GM19238 (cell line): ENCODE measurements around the gene LDLRAD4.
"Not testable (repeated sequence)": the region's sequence is repeated elsewhere in the genome, so short reads cannot be mapped to it uniquely, and the experiment has no call there.

Experiments
- DNase-seq: peaks from one replicate; pipeline ENCODE4 v3.0.0; 2011; ENCODE audit warnings: low spot score; ENCODE audit not compliant: insufficient read length

LDLRAD4 gene

DNA sequence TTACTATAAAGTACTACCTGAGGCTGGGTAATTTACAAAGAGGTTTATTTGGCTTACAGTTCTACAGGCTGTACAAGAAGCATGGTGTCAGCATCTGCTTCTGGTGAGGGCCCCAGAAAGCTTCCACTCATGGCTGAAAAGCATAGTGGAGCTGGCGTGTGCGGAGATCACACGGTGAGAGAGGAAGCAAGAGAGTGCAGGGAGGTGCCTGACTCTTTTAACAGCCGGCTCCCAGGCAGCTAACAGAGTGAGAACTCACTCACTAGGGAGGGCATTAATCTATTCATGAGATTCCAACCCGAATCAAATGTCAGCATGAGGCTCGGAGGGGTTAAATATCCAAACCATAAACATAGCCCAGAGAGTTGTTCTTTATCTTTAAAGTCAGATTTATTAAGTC, 117.3 kb downstream of the LDLRAD4 start:
- no peak for DNase-seq

DNA sequence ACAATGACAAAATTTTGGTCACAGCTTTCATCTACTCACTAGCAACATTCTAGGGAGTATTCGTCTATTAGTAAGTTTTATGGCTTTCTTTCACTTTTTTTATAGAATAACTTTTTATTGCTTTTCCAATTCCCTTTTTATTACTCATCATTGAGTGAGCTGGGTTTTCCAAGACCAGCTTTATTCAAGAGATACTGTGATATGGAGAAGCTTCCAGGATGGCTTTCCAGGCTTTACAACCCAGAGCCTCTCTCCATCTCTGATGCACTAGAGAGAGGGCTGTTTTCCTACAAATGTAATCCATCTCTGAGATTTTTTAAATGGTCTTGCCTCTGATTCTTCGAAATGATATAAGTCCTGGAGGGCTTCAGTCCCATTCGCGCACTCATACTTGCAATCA, 118.3 kb downstream of the LDLRAD4 start:
- no peak for DNase-seq

DNA sequence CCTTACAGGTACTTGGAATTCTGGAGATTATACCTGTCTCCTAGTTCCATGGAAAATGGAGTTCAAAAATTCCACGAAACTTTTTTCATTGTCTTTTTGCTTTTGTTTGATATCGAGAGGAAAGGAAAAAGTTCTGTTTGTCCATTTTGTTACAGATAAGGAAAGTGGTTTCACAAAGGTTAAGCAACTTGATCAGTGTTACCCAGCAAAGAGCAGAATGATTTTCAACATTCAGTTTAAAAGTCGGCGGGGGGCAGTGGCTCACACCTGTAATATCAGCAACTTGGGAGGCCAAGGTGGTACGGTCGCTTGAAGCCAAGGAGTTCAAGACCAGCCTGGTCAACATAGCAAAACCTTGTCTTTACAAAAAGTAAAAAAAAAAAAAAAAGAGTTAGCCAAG, 118.8 kb downstream of the LDLRAD4 start:
- DNase-seq, result no peak

DNA sequence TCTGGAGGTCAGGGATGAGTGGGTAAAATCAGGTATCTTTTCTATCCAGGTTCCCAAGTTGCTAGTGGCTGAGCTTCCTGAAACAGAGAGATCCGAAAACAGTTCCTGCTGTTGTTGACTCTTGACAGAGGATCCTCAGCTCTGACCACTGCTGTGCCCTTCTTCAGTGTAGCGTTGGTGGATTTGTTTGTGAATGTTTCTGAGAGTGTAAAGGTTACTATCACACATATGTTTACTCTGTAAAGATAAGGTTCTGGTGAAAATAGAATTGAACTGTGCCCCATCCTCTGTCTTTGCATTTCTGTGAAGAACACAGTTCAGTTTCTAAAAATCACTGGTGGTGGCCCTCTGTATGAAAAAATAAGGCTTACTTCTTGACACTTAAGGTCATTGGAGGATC, 119.8 kb downstream of the LDLRAD4 start:
- DNase-seq, result no peak

DNA sequence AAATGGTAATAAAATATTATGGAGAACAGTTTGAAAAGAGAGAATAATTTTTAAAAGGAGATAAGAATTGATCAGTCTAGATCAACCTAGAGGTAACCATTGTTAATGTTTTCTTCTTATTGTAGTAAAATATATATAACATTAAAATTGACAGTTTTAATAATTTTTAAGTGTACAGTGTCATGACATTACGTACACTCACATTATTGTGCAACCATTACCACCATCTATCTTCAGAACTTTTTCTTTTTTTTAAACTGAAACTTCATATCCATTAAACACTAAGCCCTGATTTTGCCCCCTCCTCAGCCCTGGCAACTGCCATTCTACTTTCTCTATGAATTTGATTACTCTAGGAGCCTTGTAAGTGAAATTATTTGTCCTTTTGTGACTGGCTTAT, 121.1 kb downstream of the LDLRAD4 start:
- DNase-seq, result no peak

DNA sequence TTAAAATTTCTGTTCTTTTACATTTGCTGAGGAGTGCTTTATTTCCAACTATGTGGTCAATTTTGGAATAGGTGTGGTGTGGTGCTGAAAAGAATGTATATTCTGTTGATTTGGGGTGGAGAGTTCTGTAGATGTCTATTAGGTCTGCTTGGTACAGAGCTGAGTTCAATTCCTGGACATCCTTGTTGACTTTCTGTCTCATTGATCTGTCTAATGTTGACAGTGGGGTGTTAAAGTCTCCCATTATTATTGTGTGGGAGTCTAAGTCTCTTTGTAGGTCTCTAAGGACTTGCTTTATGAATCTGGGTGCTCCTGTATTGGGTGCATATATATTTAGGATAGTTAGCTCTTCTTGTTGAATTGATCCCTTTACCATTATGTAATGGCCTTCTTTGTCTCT, 127.9 kb downstream of the LDLRAD4 start:
- not testable (repeated sequence) for DNase-seq

DNA sequence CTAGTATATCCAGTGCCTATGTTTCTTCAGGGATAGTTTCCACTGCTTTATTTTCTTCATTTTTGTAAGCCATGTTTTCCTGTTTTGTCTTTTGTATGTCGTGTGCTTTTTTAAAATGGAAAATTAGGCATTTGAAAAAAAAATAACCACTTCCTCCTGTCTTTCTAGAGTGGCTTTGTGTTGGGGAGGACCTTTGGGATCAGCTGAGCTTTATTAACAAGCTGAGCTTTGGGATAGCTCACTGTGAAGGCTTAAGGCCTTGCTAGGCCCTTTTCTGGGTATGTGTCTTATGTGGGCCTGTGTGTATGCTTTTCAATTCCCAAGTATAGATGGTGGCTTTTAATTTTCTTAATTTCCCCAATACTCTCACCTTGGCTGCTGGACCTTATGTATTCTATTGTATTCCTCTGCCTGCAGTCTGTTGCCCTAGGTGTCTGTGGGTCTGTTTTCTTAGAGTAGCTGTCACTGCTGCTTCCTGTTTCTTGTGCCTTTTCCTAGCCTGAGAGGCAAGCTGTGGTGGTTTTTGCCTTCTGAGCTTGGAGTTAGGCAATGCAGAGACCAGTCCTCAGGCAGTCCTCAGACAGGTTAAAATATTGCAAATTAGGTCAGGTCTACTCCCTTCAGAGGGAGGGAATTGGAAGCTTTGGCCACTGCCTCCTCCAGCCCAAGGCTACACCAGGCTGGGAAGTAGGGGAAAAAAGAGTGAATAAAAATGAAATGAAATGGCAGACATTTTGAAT, 134.7 kb downstream of the LDLRAD4 start:
- no peak for DNase-seq

DNA sequence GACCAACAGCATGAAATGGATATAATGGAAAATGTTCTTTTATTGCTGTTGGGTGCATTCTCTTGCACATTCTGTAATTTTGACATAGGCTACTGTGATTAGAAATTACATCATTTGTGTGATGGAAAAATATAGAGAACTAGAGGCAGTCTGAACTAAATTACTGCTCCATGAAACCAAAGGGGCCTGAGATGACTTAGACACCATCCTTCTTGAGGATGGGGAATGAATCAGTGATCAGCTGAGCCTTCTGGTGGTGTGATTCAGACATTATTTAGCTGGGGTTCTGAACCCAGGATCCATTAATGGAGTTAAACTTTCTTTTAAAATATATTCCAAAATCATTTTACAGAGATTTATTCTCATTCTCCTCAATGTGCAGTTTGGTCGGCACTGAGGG, 135.8 kb downstream of the LDLRAD4 start:
- no peak for DNase-seq

DNA sequence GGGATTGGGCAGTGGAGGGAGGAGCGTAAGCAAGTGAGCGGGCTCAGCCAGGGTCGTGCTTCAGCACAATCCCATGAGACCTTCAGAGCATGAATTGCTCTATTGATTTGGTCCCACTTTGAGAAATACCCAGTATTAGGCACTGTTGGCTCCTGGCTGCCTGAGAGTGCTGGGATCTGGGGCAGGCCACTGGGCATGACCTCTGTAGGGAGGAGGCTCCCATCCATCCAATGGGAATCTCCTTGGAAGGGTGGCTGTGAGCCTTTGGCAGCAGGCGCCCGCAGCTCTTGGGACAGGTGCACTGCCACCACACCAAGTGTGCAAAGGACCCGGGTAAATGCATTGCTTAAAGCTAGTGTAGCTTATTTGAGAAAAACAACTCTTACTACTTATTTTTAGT, 137.5 kb downstream of the LDLRAD4 start:
- no peak for DNase-seq

DNA sequence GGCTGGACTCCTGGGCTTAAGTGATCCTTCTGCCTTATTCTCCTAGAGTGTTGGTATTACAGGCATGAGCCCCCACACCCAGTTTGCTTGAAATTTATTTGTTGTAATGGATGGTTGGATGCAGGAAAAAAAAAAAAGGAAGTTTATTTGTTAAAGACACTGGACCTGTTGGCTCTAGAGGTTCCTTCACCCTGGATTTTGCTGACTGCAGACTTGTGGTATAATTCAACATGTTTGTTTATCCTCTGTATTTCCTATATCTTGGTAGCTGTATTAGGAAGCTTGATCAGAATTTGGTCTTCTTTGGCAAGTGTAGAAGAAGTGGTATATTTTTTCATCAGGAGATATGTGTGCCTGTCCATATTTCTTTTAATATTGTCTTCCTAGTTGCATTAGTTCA, 138.7 kb downstream of the LDLRAD4 start:
- no peak for DNase-seq

DNA sequence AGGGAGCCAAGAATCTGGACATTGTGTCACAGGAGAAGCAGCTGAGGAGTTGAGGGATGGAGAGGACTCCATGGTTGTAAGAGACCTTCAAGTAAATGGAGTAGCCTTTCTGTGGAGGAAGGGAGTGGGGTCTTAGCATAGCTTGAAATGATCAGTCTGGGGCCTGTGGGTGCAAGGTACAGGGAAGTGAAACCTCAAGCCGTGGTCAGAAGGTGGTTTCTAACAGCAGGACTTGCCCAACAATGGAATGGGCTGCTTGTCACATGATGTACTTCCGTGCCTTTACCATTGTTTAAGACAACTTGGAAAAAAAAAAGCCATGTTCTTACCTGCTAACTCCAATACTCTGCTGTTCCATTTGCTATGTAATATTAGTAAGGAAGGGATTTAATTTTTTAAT, 140.7 kb downstream of the LDLRAD4 start:
- DNase-seq, result no peak

DNA sequence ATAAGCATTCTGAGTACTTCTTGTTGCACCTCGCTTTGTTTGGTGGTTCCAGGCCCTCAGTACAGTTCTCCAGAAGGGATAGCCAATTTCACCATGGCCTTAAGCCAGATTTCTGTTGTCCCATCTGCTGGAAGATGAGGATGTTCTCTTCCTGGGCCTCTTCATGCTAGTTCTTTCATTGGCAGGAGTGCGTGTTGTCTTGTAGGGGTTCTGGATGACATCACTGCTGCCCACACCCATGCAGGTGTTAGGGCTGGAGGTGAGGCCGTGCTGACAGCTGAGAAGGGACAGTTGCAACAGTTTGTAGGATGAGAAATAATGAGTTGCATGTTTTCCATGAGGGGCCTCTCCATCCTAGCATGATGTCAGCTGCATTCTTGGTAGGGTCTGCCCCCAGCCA, 142.9 kb downstream of the LDLRAD4 start:
- no peak for DNase-seq

DNA sequence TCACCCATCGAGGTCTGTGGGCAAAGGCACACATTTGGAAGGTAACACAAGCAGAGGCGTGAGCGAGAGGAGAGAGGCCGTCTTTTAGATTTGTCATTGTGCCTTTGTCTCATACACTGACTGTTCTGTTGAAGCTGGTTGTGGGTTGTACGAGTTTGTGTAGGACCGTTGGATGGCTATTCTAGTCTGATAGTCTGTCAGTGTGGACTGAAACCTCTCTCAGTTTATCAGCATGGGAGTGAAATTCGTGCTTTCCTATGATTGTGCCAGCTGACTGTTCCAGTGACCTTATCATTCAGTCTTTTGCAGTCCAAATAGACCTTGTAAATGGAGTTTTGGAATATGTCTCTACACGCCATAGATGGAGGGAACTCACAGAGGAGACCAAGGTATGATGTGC, 143.5 kb downstream of the LDLRAD4 start:
- no peak for DNase-seq

DNA sequence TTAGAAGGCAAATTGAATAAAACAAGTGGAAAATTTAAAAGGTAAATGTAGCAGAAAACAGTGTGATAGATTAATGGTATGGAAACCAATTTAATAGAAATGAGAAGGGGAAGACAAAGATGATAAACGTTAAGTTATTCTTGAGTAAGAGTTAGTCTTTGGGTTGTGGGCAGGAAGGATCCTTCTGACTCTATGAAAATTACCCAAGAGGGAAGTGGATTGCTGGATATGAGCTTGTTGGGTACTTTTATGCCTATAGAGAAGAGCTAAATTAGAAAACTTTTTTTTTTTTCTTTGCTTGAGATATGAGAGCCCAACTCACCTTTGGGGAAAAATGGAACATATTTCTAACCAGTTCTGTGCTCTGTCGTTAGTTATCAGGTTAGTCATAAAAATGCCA, 144.0 kb downstream of the LDLRAD4 start:
- no peak for DNase-seq

DNA sequence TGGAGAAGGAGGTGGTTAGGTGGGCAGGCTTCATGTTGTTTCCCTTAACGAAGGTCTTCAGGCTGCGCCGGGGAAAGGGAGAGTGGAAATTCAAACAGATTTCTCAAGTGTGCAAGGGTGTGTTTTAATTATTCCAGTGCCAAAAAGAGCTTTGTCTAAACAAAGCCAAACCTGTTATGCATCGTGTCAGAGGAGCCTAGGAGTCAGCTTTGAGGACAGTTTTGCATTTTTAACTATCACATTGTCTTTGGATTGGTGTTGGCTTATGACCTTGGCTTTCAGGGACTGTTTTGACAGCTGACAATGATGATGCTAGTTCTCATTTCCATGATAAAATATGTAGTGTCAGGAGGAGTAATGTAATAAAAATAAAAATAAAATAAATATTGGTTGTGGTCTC, 144.8 kb downstream of the LDLRAD4 start:
- no peak for DNase-seq

DNA sequence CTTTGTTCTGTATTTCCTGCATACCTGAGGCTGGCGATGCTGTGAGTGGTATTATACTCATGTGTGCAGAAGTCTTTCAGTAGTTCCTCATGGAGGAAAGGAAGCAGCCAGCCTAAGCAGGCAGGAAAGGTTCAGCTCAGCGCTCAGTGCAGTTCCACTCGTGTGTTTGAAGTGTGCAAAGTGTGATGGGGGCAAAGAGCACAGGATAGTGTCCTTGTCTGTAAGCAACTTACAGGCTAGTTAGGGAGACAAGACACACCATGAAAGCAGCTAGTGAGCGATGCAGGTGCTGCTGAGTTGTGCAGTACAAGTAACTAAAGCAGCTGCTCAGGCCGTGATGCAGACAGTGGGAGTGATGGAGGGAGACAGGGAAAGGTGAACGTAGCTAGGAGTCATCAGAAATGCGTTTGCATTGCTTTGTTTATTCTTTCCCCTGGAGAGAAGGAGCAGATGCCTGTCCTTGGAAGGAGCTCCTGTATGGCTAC, 146.2 kb downstream of the LDLRAD4 start:
- DNase-seq, result no peak

DNA sequence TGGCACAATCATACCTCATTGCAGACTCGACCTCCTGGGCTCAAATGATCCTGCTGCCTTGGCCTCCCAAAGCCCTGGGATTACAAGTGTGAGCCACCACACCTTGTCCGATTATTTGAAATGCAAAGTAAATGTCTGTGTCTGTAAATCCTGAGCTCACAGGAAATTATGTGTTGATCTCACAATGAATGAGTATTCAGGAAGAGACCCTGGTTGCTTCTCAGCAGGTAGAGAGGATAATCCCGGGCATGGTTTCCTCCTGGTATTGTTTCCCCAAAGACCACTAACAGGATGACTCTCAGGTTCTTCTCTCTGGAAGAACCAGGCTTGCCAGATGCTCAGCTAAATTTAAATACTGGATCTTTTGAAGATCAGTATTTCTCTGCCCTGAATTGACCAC, 147.6 kb downstream of the LDLRAD4 start:
- DNase-seq, result no peak

DNA sequence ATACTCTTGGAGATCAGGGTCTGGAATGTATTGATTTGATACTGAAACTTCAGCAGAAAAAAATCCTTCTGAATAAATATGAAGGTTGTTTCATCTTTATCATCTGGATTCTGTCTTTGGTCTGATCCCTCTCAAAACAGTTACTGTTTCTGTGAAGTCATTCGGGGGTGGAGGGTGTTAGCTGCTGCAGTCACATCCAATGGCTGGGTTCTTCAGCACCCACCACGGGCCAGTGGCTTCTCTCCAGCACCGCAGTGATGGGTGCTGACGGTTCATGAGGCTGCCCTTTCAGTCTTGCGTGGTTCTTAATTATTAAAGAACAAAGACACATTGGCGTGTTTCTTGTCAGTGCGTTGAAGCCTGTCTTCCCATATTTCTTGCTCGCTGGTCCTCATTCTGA, 148.0 kb downstream of the LDLRAD4 start:
- no peak for DNase-seq

DNA sequence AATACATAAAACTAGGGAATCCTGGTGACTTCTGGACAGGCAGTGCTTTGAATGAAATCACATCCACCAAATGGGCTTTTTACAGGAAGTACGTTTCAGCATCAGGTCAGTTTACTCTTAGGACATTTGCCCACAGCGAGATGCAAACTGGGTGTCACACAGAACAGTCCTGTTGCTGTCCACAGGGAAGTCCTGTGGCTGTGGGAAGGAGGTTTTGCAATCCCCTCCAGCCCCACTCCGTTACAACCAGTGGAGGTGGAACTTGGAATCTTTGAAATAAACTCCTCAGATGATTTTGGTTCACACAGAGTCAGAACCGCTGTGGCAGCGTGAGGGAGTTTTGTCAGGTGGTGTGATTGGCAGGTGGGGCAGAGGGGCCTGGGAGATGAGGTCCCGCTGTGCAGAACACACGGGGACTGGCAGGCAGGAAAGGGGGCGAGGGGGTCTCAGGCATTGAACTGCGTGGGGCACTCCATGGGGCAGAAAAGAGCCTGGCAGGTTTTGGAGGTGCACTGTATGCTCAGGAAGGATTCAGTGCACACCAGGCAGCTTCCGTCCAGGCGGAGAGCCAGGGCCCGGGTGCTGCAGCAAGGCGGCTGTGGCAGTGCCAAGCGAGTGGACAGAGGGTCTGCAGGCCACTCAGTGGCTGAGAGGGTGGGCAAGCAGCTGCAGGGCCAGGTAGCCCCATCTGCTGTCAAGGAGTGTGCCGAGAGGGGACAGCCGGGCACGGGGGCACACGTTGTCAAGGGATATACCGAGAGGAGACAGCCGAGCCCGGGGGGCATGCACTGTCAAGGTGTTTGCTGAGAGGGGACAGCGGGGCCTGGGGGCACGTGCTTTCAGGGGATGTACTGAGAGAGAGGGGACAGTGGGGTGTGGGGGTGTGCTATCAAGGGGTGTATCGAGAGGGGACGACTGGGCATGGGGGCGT, 148.7 kb downstream of the LDLRAD4 start:
- no peak for DNase-seq

DNA sequence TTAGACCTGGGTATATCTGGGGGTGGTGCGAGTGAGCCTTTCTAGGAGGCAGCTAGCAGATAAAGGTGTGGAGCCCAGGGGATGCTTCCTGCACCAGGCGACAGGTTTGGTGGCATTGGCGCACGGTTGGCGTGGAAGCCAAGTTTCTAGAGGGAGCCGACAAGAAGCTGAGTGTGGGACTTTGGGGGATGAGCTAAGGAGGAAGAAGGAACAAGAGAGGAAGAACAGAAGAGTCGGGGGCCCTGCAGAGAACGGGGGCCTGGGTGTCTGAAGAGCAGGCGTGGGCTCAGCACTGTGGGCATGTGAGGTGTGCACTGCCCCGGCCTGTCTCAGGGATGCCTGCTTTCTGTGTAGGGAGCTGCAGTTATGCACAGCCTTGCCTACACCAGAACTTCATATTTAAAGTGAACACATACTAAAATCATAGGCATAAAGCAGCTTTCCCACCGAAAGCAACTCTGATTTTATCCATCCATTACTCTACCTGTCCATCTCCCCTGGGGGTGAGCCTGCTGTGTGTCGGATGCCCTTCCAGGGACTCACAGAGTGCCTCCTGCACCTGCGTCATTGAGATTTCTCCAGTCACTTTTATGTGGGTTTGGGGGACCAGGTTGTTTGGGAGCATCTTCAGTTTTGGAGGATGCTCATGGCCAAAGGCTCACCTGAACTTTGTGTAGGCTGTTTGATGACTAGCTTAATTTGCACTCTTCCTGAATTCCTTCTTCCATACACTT, 149.7 kb downstream of the LDLRAD4 start:
- no peak for DNase-seq

DNA sequence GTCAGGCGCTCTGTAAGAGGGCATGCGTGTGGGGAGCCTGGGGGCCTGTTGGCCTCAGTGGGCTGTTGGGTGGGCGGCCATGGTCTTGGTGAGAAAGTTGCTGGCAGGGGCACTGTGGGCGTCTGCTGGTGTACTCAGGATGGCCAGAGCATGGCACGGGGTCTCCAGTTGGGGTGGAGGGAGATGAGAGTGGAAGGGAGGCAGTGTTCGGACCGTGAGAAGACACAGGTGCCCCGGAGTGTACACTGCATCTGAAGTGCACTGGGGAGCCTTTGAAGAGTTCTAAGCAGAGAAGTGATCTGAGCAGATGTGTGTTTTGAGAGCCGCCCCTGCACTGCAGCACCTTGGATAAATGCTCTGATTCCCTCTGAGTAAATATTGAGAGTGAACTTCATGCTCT, 150.8 kb downstream of the LDLRAD4 start:
- no peak for DNase-seq
